ENCODE results near the gene OGFOD2.

- TF ChIP-seq SMC3 (IDR thresholded peaks at IDR 0.05; ENCODE audit: low read length) (no peak), LBX2 (CRISPR knock-in tag; IDR thresholded peaks at IDR 0.05; ENCODE audit: borderline replicate concordance) (no peak), HNRNPLL (IDR thresholded peaks at IDR 0.05; ENCODE audit: low read depth, low read length, poor library complexity, severe bottlenecking) (no peak), ZBTB7A (CRISPR knock-in tag; IDR thresholded peaks at IDR 0.05) (no peak), CTCF (CRISPR knock-in tag; IDR thresholded peaks at IDR 0.05) (no peak), CREM (IDR thresholded peaks at IDR 0.05) (no peak), CREM (CRISPR knock-in tag; IDR thresholded peaks at IDR 0.05) (no peak), ZNF883 (CRISPR knock-in tag; IDR thresholded peaks at IDR 0.05; ENCODE audit: not compliant biosample characterization) (no peak), SRSF4 (IDR thresholded peaks at IDR 0.05; ENCODE audit: low read depth, low read length, poor library complexity, severe bottlenecking) (no peak), SETDB1 (CRISPR knock-in tag; IDR thresholded peaks at IDR 0.05; ENCODE audit: borderline replicate concordance) (no peak), CREB3 (CRISPR knock-in tag; IDR thresholded peaks at IDR 0.05) (no peak), RAD51 (IDR thresholded peaks at IDR 0.05; ENCODE audit: borderline replicate concordance) (no peak), ATF1 (CRISPR knock-in tag; IDR thresholded peaks at IDR 0.05) (no peak)
These were observed 14.3 kb downstream of the OGFOD2 start for GRCh38 chr12:122989225-122989839.

Measured in HepG2 (cell line).